ENCODE measurements around the gene ASB7. TPM values are rescaled to one million over a fixed set of nuclear protein-coding genes. Genes with fewer than 3 reads are reported as not detected.
"Not testable (repeated sequence)": the region's sequence is repeated elsewhere in the genome, so short reads cannot be mapped to it uniquely, and the experiment has no call there.

Gene ASB7
- total RNA-seq, 4 donors from 2014 or later, result 29.9 to 45.3 (median 35.3) TPM

DNA sequence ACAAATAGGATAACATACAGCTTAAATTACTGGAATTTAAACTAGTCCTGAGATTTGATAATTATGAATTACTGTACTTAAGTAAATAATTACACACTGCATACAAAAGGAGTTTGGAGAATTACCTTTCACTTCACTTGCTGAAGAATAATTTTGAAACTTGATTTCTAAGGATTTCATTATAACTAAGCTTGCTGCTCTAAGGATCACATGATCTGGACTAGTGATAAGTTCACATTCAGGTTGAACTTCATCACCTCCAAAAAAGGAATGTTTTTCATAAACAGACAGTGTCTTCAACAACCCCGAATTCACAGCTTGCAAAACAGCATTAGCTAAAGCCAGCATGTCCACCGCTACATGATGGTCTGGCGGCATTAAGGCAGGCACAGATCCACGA, 28.9 kb upstream of the ASB7 start:
- in situ Hi-C loops (cut with MboI; ENCODE audit: low pct_ligation_motif_present in 1 of 4, low pct_unique_long_range_greater_than_20kb in 1 of 4, low sequenced_read_pairs in 3 of 4) (loop anchor here in 3 of 4 donors (5.0 to 25.0 kb wide), 4 partner anchors 226 to 636 kb away; partner anchors contain the start of gene ADAMTS17 (in 2 of the 3)), intact Hi-C loops (cut with DNase I; ENCODE audit: low total_unique reads) (loop anchor here (2.0 kb wide), 1 partner anchor 223 kb away; no protein-coding TSS in a partner anchor)
- Histone ChIP-seq H3K4me1 (no peaks in the 10 kb centered on the region), H3K27ac (no peak overlapping the region), H3K9me3 (no peaks in the 10 kb centered on the region), H3K4me3 (no peak overlapping the region), H3K36me3 (peaks cover 0 to 12% (median 4%) of the 10 kb centered on the region in 4 donors), H3K27me3 (no peaks in the 10 kb centered on the region)
- 71 to 94% methylated on average over 1 to 4 of the region's 4 CpGs for WGBS, 2 donors (ENCODE audit: low coverage in 1 of 2)
- DNase-seq, result no peak
- TF ChIP-seq POLR2AphosphoS5 (IDR thresholded peaks at IDR 0.05) (no peak), POLR2A (IDR thresholded peaks at IDR 0.05) (no peak), EP300 (IDR thresholded peaks at IDR 0.05; ENCODE audit: low read depth) (no peak)
- TF ChIP-seq, protein P1, sequence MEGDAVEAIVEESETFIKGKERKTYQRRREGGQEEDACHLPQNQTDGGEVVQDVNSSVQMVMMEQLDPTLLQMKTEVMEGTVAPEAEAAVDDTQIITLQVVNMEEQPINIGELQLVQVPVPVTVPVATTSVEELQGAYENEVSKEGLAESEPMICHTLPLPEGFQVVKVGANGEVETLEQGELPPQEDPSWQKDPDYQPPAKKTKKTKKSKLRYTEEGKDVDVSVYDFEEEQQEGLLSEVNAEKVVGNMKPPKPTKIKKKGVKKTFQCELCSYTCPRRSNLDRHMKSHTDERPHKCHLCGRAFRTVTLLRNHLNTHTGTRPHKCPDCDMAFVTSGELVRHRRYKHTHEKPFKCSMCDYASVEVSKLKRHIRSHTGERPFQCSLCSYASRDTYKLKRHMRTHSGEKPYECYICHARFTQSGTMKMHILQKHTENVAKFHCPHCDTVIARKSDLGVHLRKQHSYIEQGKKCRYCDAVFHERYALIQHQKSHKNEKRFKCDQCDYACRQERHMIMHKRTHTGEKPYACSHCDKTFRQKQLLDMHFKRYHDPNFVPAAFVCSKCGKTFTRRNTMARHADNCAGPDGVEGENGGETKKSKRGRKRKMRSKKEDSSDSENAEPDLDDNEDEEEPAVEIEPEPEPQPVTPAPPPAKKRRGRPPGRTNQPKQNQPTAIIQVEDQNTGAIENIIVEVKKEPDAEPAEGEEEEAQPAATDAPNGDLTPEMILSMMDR (IDR thresholded peaks at IDR 0.05), result no peak

GRCh38 chr15:100580414-100580813, 22.0 kb upstream of the ASB7 start:
- H3K9me3 ChIP-seq, result no peaks in the 10 kb centered on the region
- WGBS, 2 donors (ENCODE audit: low coverage in 1 of 2), result 92 to 95% methylated on average over 4 of the region's 4 CpGs
- H3K27me3 ChIP-seq, result no peaks in the 10 kb centered on the region
- H3K4me3 ChIP-seq, result no peak overlapping the region
- TF ChIP-seq POLR2A (IDR thresholded peaks at IDR 0.05), result no peak
- H3K4me1 ChIP-seq, result no peaks in the 10 kb centered on the region
- H3K36me3 ChIP-seq, result no peaks in the 10 kb centered on the region
- intact Hi-C loops (cut with DNase I; ENCODE audit: low total_unique reads), result no loop called here
- H3K27ac ChIP-seq, result no peak overlapping the region
- DNase-seq, result no peak
- in situ Hi-C loops (cut with MboI; ENCODE audit: low pct_ligation_motif_present in 1 of 4, low pct_unique_long_range_greater_than_20kb in 1 of 4, low sequenced_read_pairs in 3 of 4), result loop anchor here in 1 of 4 donors (25.0 kb wide), 1 partner anchor 643 kb away; no protein-coding TSS in a partner anchor

DNA sequence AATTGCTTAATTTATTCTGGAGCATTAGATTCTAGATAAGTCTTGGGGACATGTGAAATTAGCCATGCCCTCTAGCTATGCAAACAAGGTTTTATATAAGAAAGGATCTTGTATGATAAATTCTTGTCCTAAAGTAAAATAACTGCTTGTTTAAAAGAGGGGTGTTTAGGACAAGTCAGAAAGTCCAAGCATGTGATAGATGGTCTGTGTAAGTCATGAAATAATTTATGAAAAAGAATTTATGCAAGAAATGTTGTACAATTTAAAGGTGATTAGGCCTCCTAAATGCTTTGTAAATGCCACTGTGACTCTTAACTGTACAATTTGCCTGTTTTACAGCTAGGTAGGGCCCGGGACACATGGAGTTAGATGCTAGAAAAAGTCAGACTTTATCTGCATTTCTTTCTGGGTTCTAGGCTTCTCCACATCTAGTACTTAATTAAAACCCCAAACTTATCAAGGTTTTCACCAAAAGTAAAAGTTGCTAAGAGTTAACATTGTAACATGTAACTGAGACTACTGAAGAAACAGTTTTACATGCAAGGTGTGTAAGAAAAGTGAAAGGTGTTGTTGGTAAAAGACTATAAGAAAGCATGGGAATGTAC, 13.6 kb upstream of the ASB7 start:
- intact Hi-C loops (cut with DNase I; ENCODE audit: low total_unique reads), result no loop called here
- no peaks in the 10 kb centered on the region for H3K27me3 ChIP-seq
- H3K4me3 ChIP-seq, result no peak overlapping the region
- in situ Hi-C loops (cut with MboI; ENCODE audit: low pct_ligation_motif_present in 1 of 4, low pct_unique_long_range_greater_than_20kb in 1 of 4, low sequenced_read_pairs in 3 of 4), result loop anchor here in 1 of 4 donors (25.0 kb wide), 1 partner anchor 651 kb away; no protein-coding TSS in a partner anchor
- H3K9me3 ChIP-seq, result peaks cover 8 to 10% of the 10 kb centered on the region in 2 donors
- H3K27ac ChIP-seq, result no peak overlapping the region
- H3K4me1 ChIP-seq, result no peaks in the 10 kb centered on the region
- WGBS, 2 donors (ENCODE audit: low coverage in 1 of 2), result 97 to 100% methylated on average over 1 of the region's 1 CpG
- no peaks in the 10 kb centered on the region for H3K36me3 ChIP-seq
- TF ChIP-seq POLR2A (IDR thresholded peaks at IDR 0.05) (no peak), POLR2AphosphoS5 (IDR thresholded peaks at IDR 0.05) (no peak), EP300 (IDR thresholded peaks at IDR 0.05; ENCODE audit: low read depth) (no peak)
- TF ChIP-seq, protein P1 (IDR thresholded peaks at IDR 0.05), result no peak
- no peak for DNase-seq

- WGBS, 2 donors (ENCODE audit: low coverage in 1 of 2), result 79 to 98% methylated on average over 2 of the region's 2 CpGs
- H3K36me3 ChIP-seq, result not testable (repeated sequence)
These were observed 11.2 kb upstream of the ASB7 start for GRCh38 chr15:100591163-100591562.

DNA sequence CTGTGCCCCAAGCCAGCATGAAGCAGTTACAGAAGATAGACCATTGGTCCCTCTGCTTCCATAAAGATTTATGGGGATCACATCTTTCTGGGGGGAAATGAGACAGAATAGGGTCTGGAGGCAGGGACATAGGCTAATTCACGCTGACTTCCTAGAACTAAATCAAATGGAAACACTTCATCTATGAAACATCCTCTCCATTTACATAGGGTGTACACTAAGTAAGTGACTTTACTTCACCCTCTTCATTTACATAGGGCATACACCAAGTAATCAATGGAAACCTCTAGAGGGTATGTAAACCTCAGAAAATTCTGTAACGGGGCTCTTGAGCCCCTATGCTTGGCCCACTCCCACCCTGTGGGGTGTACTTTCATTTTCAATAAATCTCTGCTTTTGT, 10.6 kb upstream of the ASB7 start:
- no peak overlapping the region for H3K4me3 ChIP-seq
- intact Hi-C loops (cut with DNase I; ENCODE audit: low total_unique reads), result no loop called here

More at GRCh38 chr15:100591163-100591562, 11.2 kb upstream of the ASB7 start:
- DNase-seq; intact Hi-C loops (cut with DNase I; ENCODE audit: low total_unique reads); H3K4me1 ChIP-seq; H3K4me3 ChIP-seq; H3K27ac ChIP-seq; H3K27me3 ChIP-seq; H3K9me3 ChIP-seq: not testable (repeated sequence)
- in situ Hi-C loops (cut with MboI; ENCODE audit: low pct_ligation_motif_present in 1 of 4, low pct_unique_long_range_greater_than_20kb in 1 of 4, low sequenced_read_pairs in 3 of 4), result loop anchor here in 1 of 4 donors (25.0 kb wide), 1 partner anchor 654 kb away; no protein-coding TSS in a partner anchor

More for the DNA sequence above, 10.6 kb upstream of the ASB7 start:
- WGBS, 2 donors (ENCODE audit: low coverage in 1 of 2), result 40 to 92% methylated on average over 2 of the region's 2 CpGs
- Histone ChIP-seq H3K36me3 (no peaks in the 10 kb centered on the region), H3K27me3 (no peaks in the 10 kb centered on the region), H3K9me3 (peaks cover 8 to 10% of the 10 kb centered on the region in 2 donors), H3K27ac (no peak overlapping the region), H3K4me1 (peaks cover 0 to 9% (median 0%) of the 10 kb centered on the region in 4 donors)
- DNase-seq, result no peak
- in situ Hi-C loops (cut with MboI; ENCODE audit: low pct_ligation_motif_present in 1 of 4, low pct_unique_long_range_greater_than_20kb in 1 of 4, low sequenced_read_pairs in 3 of 4), result loop anchor here in 1 of 4 donors (25.0 kb wide), 1 partner anchor 655 kb away; no protein-coding TSS in a partner anchor
- no peak for TF ChIP-seq EP300 (IDR thresholded peaks at IDR 0.05; ENCODE audit: low read depth)
- TF ChIP-seq POLR2AphosphoS5 (IDR thresholded peaks at IDR 0.05), result no peak
- no peak for TF ChIP-seq POLR2A (IDR thresholded peaks at IDR 0.05)
- TF ChIP-seq, protein P1 (IDR thresholded peaks at IDR 0.05), result no peak

Data from transverse colon (tissue), 4 donors.